GM18907 (cell line): ENCODE measurements around the gene C5AR1.
"Not testable (repeated sequence)": the region's sequence is repeated elsewhere in the genome, so short reads cannot be mapped to it uniquely, and the experiment has no call there.

Experiments
- ATAC-seq: cut with Tn5 transposase; IDR thresholded peaks from one replicate; pipeline ENCODE4 v1.9.1; 2021; ENCODE audit warnings: mild to moderate bottlenecking, moderate library complexity; ENCODE audit not compliant: unreplicated experiment

C5AR1 gene

DNA sequence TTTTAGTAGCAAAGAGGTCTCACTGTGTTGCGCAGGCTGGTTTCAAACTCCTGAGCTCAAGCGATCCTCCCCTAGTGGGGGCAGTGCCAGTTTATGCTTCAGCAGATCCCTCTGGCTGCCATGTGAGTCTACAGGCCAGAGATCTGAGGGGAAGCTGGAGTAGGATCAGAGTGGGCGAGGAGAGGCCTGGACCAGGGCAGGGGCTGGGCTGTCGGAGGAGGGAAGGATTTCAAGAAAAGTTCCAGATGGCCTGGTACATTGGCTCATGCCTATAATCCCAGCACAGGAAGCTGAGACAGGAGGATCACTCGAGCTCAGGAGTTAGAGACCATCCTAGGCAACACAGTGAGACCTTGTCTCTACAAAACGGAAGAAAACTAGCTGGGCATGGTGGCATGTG, 49.3 kb downstream of the C5AR1 start:
- ATAC-seq: no peak

DNA sequence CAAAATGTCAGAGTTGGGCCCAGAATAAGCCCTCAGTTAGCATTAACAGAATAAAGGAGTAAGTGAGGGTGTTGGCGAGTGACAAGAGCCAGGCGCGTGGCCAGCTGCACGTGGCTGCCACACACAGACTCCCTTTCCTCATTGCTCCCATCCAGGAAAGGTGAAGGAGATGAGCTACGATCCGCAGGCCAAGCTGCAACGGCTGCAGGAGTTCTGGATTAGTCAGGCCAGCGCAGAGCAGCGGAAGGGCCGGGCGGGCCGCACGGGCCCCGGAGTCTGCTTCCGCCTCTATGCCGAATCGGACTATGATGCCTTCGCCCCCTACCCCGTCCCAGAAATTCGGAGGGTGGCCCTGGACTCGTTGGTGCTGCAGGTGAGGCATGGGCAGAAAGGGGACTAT, 52.7 kb downstream of the C5AR1 start:
- no peak for ATAC-seq

DNA sequence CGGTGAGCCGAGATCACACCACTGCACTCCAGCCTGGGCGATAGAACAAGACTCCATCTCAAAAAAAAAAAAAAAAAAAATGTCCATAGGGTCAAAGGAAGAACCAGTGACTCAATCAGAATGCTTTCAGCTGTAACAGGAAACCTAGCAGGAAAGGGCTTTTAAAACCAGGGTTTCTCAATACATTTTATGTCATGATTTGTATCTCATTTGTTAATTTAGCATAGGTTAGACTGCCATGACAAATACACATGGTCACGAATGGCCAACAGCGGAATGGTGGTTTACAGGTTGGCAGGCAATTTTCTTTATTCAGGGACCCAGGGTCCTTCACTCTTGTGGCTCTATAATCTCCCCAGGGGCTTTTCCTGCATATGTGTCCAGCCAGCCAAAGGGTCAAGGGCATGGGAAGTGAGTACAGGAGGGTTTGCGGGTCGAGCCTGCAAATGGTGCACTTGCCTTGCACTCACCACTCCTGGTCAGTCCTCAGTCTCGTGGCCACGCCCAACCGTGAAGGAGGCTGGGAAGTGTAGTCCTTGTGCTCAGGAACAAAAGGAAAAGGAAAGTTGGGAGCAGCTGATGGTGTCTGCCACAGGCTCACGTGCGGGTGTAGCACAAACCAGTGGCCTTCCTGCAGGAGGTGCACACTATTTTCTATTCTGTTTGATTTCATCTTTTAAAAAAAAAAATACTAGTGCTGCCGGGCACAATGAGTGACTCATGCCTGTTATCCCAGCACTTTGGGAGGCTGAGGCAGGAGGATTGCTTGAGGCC, 54.3 kb downstream of the C5AR1 start:
- no peak for ATAC-seq

DNA sequence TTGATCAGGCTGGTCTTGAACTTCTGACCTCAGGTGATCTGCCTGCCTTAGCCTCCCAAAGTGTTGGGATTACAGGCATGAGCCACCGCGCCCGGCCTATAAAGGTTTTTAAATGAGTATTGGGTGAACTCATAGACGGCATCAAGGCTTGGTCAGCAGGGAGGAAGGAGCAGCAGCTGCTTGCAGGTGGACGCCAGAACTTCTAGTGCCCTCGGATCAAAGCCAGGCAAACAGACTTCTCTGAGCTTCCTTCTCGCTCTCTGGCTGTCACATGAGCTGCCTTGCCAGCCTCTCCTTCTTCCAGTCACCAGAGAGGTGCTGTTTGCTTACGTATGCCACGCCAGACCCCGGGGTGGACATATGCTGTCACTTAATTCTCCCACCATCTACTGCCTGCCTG, 55.8 kb downstream of the C5AR1 start:
- ATAC-seq: not testable (repeated sequence)

DNA sequence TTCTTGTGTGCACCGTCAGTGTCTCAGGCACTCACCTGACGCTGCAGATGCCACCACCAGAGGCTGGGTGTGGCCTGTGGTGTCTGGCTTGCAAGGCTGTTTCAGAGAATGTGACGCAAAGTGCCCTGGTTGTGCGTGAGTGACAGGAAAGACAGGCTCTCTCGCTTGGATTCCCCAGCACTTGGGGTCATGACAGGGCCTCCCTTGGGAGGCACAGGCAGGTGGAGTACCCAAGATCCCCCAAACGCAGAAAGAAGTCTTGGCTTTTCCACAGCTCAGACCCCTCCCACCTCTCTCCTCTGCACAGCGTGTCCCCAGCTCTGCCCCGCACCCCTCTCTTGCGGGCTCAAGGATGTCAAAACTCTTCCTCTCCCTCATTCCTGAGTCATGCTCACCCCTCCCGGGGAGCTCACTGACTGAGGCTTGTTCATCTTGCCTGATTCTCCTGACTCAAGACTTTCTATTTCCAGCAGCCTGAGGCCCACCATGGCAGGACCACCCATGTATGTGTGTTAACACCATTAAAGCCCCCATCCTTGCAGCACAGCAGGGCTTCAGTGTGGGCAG, 60.5 kb downstream of the C5AR1 start:
- no peak for ATAC-seq

DNA sequence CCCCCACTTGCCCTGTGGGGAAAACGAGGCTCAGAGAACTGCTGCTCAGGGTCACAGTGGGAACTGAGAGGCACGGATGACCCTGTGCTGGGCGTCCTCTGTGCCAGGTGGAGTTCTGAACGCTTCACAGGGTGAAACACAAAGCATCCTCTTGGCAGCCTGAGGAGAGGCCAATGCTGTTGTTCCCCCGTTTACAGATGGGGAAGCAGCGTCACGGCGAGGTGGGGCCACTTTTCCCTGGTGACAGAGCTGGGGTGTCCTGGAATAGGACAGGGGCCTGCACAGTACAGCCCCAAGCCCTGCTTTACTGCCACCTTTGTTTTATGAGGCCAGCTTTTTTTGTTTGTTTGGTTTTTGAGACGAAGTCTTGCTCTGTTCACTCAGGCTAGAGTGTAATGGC, 61.6 kb downstream of the C5AR1 start:
- no peak for ATAC-seq
